ENCODE data around the gene ABCA2. TPM values are rescaled to one million over a fixed set of nuclear protein-coding genes. Genes with fewer than 3 reads are reported as not detected.

ABCA2 gene
- total RNA-seq, 1 donor from 2014 or later = 16.2 TPM

GRCh38 chr9:137030538-137031527 is 2.8 kb upstream of the ABCA2 start:
- no peaks in the 10 kb centered on the region for H3K79me2 ChIP-seq (ENCODE audit: insufficient read depth, low read length)
- H3K36me3 ChIP-seq (ENCODE audit: insufficient read depth, low read length) = no peaks in the 10 kb centered on the region
- H3K9me3 Mint-ChIP-seq (ENCODE audit: unreplicated experiment) = no peaks in the 10 kb centered on the region
- H3K4me1 ChIP-seq (ENCODE audit: insufficient read depth, low read length) = peaks cover 15% of the 10 kb centered on the region
- no peaks in the 10 kb centered on the region for H3K9me3 ChIP-seq (ENCODE audit: insufficient read depth, low read depth, low read length)
- H3K36me3 Mint-ChIP-seq (ENCODE audit: low read depth, unreplicated experiment) = no peaks in the 10 kb centered on the region
- no peak overlapping the region for H3K4me3 Mint-ChIP-seq (ENCODE audit: unreplicated experiment)
- no peaks in the 10 kb centered on the region for H3K4me1 Mint-ChIP-seq (ENCODE audit: low read depth, unreplicated experiment)
- H4K20me1 ChIP-seq (ENCODE audit: insufficient read depth, low read length) = peaks cover 23% of the 10 kb centered on the region
- H2AFZ ChIP-seq (ENCODE audit: low read depth, low read length) = no peak overlapping the region
- no peak overlapping the region for H3K4me2 ChIP-seq (ENCODE audit: low read length)
- H3K27ac Mint-ChIP-seq (ENCODE audit: unreplicated experiment) = no peak overlapping the region
- H3K4me3 ChIP-seq (ENCODE audit: insufficient read depth, low read depth, low read length) = no peak overlapping the region
- no peaks in the 10 kb centered on the region for H3K27me3 ChIP-seq (ENCODE audit: insufficient read depth, low read length)
- TF ChIP-seq CTCF (IDR thresholded peaks at IDR 0.05; ENCODE audit: insufficient read depth, low read depth, low read length) (no peak), EZH2 (IDR thresholded peaks at IDR 0.05; ENCODE audit: insufficient read depth, low read length) (no peak)
- DNase-seq (ENCODE audit: low read depth) (no peak), FAIRE-seq (no peak)
- no peak overlapping the region for H3K27ac ChIP-seq (ENCODE audit: low read depth, low read length)
- H3K27me3 Mint-ChIP-seq (ENCODE audit: low read depth, unreplicated experiment) = peaks cover 6% of the 10 kb centered on the region
- no peak overlapping the region for H3K9ac ChIP-seq (ENCODE audit: low read length)

- H3K4me3 Mint-ChIP-seq (ENCODE audit: unreplicated experiment) = no peak overlapping the region
- no peaks in the 10 kb centered on the region for H3K27me3 ChIP-seq (ENCODE audit: insufficient read depth, low read length)
- no peak overlapping the region for H3K27ac ChIP-seq (ENCODE audit: low read depth, low read length)
- TF ChIP-seq EZH2 (IDR thresholded peaks at IDR 0.05; ENCODE audit: insufficient read depth, low read length) (no peak), CTCF (IDR thresholded peaks at IDR 0.05; ENCODE audit: insufficient read depth, low read depth, low read length) (no peak)
- no peak for FAIRE-seq
- H4K20me1 ChIP-seq (ENCODE audit: insufficient read depth, low read length) = peaks cover 25% of the 10 kb centered on the region
- H3K79me2 ChIP-seq (ENCODE audit: insufficient read depth, low read length) = no peaks in the 10 kb centered on the region
- no peaks in the 10 kb centered on the region for H3K36me3 Mint-ChIP-seq (ENCODE audit: low read depth, unreplicated experiment)
- H3K27ac Mint-ChIP-seq (ENCODE audit: unreplicated experiment) = no peak overlapping the region
- H3K4me1 Mint-ChIP-seq (ENCODE audit: low read depth, unreplicated experiment) = no peaks in the 10 kb centered on the region
- H3K4me2 ChIP-seq (ENCODE audit: low read length) = no peak overlapping the region
- H3K4me3 ChIP-seq (ENCODE audit: insufficient read depth, low read depth, low read length) = no peak overlapping the region
- no peak overlapping the region for H3K9ac ChIP-seq (ENCODE audit: low read length)
- no peaks in the 10 kb centered on the region for H3K9me3 ChIP-seq (ENCODE audit: insufficient read depth, low read depth, low read length)
- H3K27me3 Mint-ChIP-seq (ENCODE audit: low read depth, unreplicated experiment) = peaks cover 6% of the 10 kb centered on the region
- H2AFZ ChIP-seq (ENCODE audit: low read depth, low read length) = no peak overlapping the region
- H3K36me3 ChIP-seq (ENCODE audit: insufficient read depth, low read length) = no peaks in the 10 kb centered on the region
- no peak for DNase-seq (ENCODE audit: low read depth)
- peaks cover 15% of the 10 kb centered on the region for H3K4me1 ChIP-seq (ENCODE audit: insufficient read depth, low read length)
- no peaks in the 10 kb centered on the region for H3K9me3 Mint-ChIP-seq (ENCODE audit: unreplicated experiment)
These were observed 2.0 kb upstream of the ABCA2 start for GRCh38 chr9:137030006-137030405.
